GM19035 (cell line): Measurements from ENCODE around the gene RAET1G.

Source experiments
- ATAC-seq: cut with Tn5 transposase; IDR thresholded peaks from one replicate; pipeline ENCODE4 v1.9.1; 2021; ENCODE audit not compliant: unreplicated experiment

Gene RAET1G

DNA sequence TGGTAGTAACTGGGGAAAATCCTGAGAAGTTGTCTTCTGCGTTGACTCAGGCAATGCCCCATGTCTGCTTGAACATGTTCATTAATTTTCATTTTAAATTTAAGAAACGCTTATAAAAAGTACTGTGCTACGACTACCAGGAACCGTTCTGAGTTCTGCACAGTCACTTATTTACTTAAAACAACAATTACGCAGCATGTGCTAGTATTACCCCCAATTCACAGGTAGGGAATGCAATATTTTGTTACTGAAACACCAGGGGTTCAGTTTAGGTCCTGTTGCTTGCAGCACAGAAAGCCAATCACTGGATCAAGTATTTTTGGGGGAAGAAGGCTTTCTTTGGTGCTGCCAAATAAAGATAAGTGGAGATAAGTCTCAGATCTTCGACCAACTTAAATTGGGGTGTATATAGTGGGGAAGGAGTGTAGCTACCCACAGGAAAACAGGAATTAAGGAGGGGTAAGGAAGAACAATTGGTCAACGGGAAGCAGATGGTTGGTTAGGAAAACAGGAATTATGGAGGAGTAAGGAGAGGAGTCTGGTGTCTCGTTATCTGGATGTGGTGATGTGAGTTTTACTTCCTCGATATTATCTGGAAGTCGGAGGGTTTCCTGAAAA is 53.5 kb downstream of the RAET1G start:
- no peak for ATAC-seq

DNA sequence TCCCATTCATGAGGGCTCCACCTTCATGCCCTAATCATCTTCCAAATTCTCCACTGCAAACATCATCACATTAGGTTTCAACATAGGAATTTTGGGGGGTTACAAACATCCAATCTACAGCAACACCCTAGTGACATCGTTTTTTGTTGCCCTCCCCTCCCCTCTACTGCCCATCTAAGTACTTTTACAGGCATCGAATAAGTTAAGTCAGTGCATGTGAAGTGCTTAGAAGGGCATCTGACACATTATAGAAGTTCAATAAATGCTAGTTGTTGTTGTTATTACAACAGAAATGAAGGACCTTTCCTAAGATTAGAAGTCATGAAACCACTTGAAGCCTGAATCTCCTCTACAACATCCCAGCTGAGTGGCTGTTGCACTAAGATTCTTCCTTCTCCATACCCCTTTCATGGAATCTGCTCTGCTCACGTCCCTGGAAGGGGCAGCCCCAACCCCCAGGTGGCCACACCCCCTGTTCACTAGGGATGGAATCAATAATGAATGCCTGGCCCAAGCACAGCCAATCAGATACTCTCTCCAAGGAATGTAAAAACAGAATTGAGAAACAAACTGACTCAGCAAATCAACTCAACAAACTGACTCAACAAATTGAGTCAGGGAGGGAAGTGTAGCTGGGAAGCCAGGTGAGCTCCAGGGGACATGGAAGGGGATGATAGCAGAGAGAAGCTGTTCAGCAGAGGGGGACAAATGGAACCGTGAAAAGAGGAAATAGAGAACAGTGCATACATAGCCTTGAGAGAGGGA is 54.9 kb downstream of the RAET1G start:
- ATAC-seq, result no peak
